ENCODE data around the gene VANGL2. TPM values are rescaled to one million over a fixed set of nuclear protein-coding genes. Genes with fewer than 3 reads are reported as not detected.

The VANGL2 gene
- total RNA-seq, 4 donors from 2014 or later: 1.2 to 5.8 (median 3.7) TPM

- H3K4me1 ChIP-seq: no peaks in the 10 kb centered on the region
- intact Hi-C loops (cut with DNase I): no loop called here
- H3K27ac ChIP-seq (replicated peaks in 1 of 4): no peak overlapping the region
These were observed 18.9 kb downstream of the VANGL2 start for GRCh38 chr1:160419150-160419837.

GRCh38 chr1:160419838-160420169, 19.4 kb downstream of the VANGL2 start:
- 100% methylated on average over 3 of the region's 4 CpGs for WGBS
- Histone ChIP-seq H3K27me3 (no peaks in the 10 kb centered on the region), H3K27ac (replicated peaks in 1 of 4) (no peak overlapping the region), H3K4me1 (no peaks in the 10 kb centered on the region), H3K36me3 (peaks cover 0 to 81% (median 32%) of the 10 kb centered on the region in 4 donors), H3K9me3 (no peaks in the 10 kb centered on the region), H3K4me3 (no peak overlapping the region)
- no peak for DNase-seq (ENCODE audit: extremely low spot score)
- TF ChIP-seq EP300 (IDR thresholded peaks at IDR 0.05) (no peak), POLR2AphosphoS5 (IDR thresholded peaks at IDR 0.05) (no peak), CTCF (IDR thresholded peaks at IDR 0.05) (no peak), POLR2A (IDR thresholded peaks at IDR 0.05; ENCODE audit: low read depth) (no peak)
- intact Hi-C loops (cut with DNase I): no loop called here

More at GRCh38 chr1:160419150-160419837, 18.9 kb downstream of the VANGL2 start:
- H3K27me3 ChIP-seq: no peaks in the 10 kb centered on the region
- WGBS: 91% methylated on average over 27 of the region's 34 CpGs
- H3K36me3 ChIP-seq: peaks cover 0 to 76% (median 27%) of the 10 kb centered on the region in 4 donors
- no peak for TF ChIP-seq POLR2A (IDR thresholded peaks at IDR 0.05; ENCODE audit: low read depth)
- TF ChIP-seq EP300 (IDR thresholded peaks at IDR 0.05): no peak
- TF ChIP-seq POLR2AphosphoS5 (IDR thresholded peaks at IDR 0.05): no peak
- no peak for TF ChIP-seq CTCF (IDR thresholded peaks at IDR 0.05)
- H3K9me3 ChIP-seq: no peaks in the 10 kb centered on the region
- DNase-seq (ENCODE audit: extremely low spot score): no peak
- H3K4me3 ChIP-seq: no peak overlapping the region

DNA sequence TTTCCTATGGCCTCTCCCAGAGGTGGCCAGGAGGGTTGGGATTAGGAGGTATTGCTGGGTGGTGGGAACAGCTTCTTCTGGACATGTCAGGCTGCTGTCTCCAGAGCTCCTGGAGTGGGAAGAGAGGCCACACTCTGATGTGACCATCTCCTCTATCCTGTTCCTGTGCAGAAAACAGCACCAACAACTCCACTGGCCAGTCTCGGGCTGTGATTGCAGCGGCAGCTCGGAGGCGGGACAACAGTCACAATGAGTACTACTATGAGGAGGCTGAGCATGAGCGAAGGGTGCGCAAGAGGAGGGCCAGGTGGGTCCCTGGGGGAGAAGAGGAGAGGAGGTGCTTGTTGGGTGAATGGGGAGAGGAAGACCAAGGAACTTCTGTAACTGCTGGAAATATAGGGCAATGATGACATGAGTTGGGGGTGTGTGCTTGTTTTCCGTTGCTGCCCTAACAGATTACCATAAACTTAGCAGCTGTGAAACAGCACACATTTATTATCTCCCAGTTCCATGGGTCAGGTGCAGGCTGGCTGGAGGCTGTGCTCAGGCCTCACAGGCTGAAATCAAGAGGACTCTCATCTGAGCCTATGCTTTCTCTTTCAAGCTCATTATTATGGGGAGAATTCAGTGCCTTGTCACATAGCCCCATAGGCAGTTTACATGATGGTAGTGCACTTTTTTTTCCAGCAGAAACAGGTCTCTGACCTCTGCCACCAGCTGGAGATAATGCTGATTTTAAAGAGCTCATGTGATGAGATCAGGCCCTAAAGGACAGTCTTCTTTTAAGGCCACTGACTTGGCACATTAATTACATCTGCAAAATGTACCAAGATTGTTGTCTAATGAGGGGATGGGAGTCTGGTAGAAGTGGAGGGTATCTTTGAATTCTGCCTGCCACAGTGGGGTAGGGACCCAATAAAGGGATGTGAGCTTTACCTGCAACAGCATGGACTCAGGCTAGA, 20.8 kb downstream of the VANGL2 start:
- no peak for TF ChIP-seq CTCF (IDR thresholded peaks at IDR 0.05)
- no peak for TF ChIP-seq POLR2AphosphoS5 (IDR thresholded peaks at IDR 0.05)
- TF ChIP-seq POLR2A (IDR thresholded peaks at IDR 0.05; ENCODE audit: low read depth): no peak
- TF ChIP-seq EP300 (IDR thresholded peaks at IDR 0.05): no peak
- Histone ChIP-seq H3K36me3 (peaks cover 0 to 86% (median 44%) of the 10 kb centered on the region in 4 donors), H3K27ac (replicated peaks in 1 of 4) (no peak overlapping the region), H3K4me1 (no peaks in the 10 kb centered on the region), H3K4me3 (no peak overlapping the region), H3K27me3 (no peaks in the 10 kb centered on the region), H3K9me3 (no peaks in the 10 kb centered on the region)
- intact Hi-C loops (cut with DNase I): no loop called here
- no peak for DNase-seq (ENCODE audit: extremely low spot score)
- 90% methylated on average over 7 of the region's 7 CpGs for WGBS

GRCh38 chr1:160421881-160422280, 21.5 kb downstream of the VANGL2 start:
- Histone ChIP-seq H3K36me3 (peaks cover 0 to 85% (median 44%) of the 10 kb centered on the region in 4 donors), H3K9me3 (no peaks in the 10 kb centered on the region), H3K27me3 (no peaks in the 10 kb centered on the region), H3K4me3 (no peak overlapping the region), H3K4me1 (no peaks in the 10 kb centered on the region), H3K27ac (replicated peaks in 1 of 4) (no peak overlapping the region)
- no peak for DNase-seq (ENCODE audit: extremely low spot score)
- 89% methylated on average over 5 of the region's 5 CpGs for WGBS
- intact Hi-C loops (cut with DNase I): no loop called here
- TF ChIP-seq EP300 (IDR thresholded peaks at IDR 0.05) (no peak), POLR2AphosphoS5 (IDR thresholded peaks at IDR 0.05) (no peak), POLR2A (IDR thresholded peaks at IDR 0.05; ENCODE audit: low read depth) (no peak), CTCF (IDR thresholded peaks at IDR 0.05) (no peak)
